ENCODE measurements around the gene ENTPD7.
A peak's percentile ranks its signal among the peaks of the same experiment; 100 is the strongest.
"Not testable (repeated sequence)": the region's sequence is repeated elsewhere in the genome, so short reads cannot be mapped to it uniquely, and the experiment has no call there.

The ENTPD7 gene

GRCh38 chr10:99659031-99659867 is at the start of gene ENTPD7:
ENTPD7 (plus strand) TSS chr10:99659509; CDS start chr10:99659957, 448 bp downstream.
- peak; percentile 87 for DNase-seq

- DNase-seq = no peak
These were observed 49.1 kb upstream of the ENTPD7 start for GRCh38 chr10:99610221-99610620.

GRCh38 chr10:99611326-99611725 is 48.0 kb upstream of the ENTPD7 start:
- DNase-seq = no peak

GRCh38 chr10:99612167-99612831 is 47.0 kb upstream of the ENTPD7 start:
- DNase-seq = peak; percentile 29

GRCh38 chr10:99615426-99615825 is 43.9 kb upstream of the ENTPD7 start:
- no peak for DNase-seq

- DNase-seq = no peak
These were observed 41.6 kb upstream of the ENTPD7 start for GRCh38 chr10:99617696-99618095.

GRCh38 chr10:99619090-99619800 is 40.1 kb upstream of the ENTPD7 start:
- DNase-seq = no peak

GRCh38 chr10:99619851-99620710 is 39.2 kb upstream of the ENTPD7 start, which contains the start of gene SLC25A28:
SLC25A28 (minus strand) TSS chr10:99620439; CDS start chr10:99620335, 104 bp downstream.
- DNase-seq = peak; percentile 93

GRCh38 chr10:99620711-99621453 is 38.4 kb upstream of the ENTPD7 start:
- peak; percentile 70 for DNase-seq

GRCh38 chr10:99621454-99622251 is 37.7 kb upstream of the ENTPD7 start:
- no peak for DNase-seq

GRCh38 chr10:99623919-99624318 is 35.4 kb upstream of the ENTPD7 start:
- DNase-seq = no peak

- not testable (repeated sequence) for DNase-seq
These were observed 34.2 kb upstream of the ENTPD7 start for GRCh38 chr10:99625124-99625523.

GRCh38 chr10:99628923-99629624 is 30.2 kb upstream of the ENTPD7 start:
- DNase-seq = no peak

GRCh38 chr10:99629625-99629978 is 29.7 kb upstream of the ENTPD7 start:
- DNase-seq = no peak

- DNase-seq = no peak
These were observed 28.9 kb upstream of the ENTPD7 start for GRCh38 chr10:99630433-99630832.

GRCh38 chr10:99630991-99631390 is 28.3 kb upstream of the ENTPD7 start:
- no peak for DNase-seq

- no peak for DNase-seq
These were observed 27.8 kb upstream of the ENTPD7 start for GRCh38 chr10:99631496-99631895.

GRCh38 chr10:99633832-99634231 is 25.5 kb upstream of the ENTPD7 start:
- DNase-seq = no peak

GRCh38 chr10:99647601-99648151 is 11.6 kb upstream of the ENTPD7 start:
- no peak for DNase-seq

GRCh38 chr10:99648717-99649116 is 10.6 kb upstream of the ENTPD7 start:
- no peak for DNase-seq

All from activated gamma-delta T cell treated with Interleukin-2 at 50 U/mL for 16 hours (primary cell).